ENCODE data around the gene TANC1.

- TF ChIP-seq EP300 (IDR thresholded peaks at IDR 0.05) = no peak
- no peak for TF ChIP-seq CTCF (IDR thresholded peaks at IDR 0.05)
- no peak for TF ChIP-seq POLR2AphosphoS5 (IDR thresholded peaks at IDR 0.05)
Measured at GRCh38 chr2:159032146-159032545, 63.7 kb downstream of the TANC1 start.

Measured in sigmoid colon (tissue), 4 donors.